Hepatocyte (in vitro differentiated cells): Measurements from ENCODE around the gene GNL2. TPM values are rescaled to one million over a fixed set of nuclear protein-coding genes. Genes with fewer than 3 reads are reported as not detected.

Experiments used
- DNase-seq: peaks from one replicate; pipeline ENCODE4 v3.0.0-alpha.2; 2016; ENCODE audit warnings: low spot score
- H2AFZ ChIP-seq: fragments of 200-600 bp; sonication (generic); 2 replicates; pipeline ENCODE4 v1.6.0; 2016; ENCODE audit warnings: antibody characterized with exemption, mild to moderate bottlenecking
- H3K27ac ChIP-seq: fragments of 200-600 bp; sonication (generic); 2 replicates; pipeline ENCODE4 v1.5.1; 2016; ENCODE audit warnings: mild to moderate bottlenecking
- H3K27me3 ChIP-seq: fragments of 200-600 bp; sonication (generic); 2 replicates; pipeline ENCODE4 v1.6.1; 2016
- H3K36me3 ChIP-seq: fragments of 200-600 bp; sonication (generic); replicated peaks from 2 replicates; pipeline ENCODE4 v1.5.1; 2016; ENCODE audit warnings: low read depth; ENCODE audit not compliant: insufficient read depth
- H3K4me1 ChIP-seq: fragments of 200-600 bp; sonication (generic); 2 replicates; pipeline ENCODE4 v1.5.1; 2016; ENCODE audit warnings: mild to moderate bottlenecking, moderate library complexity; ENCODE audit not compliant: insufficient read depth
- H3K4me2 ChIP-seq: fragments of 200-600 bp; sonication (generic); 2 replicates; pipeline ENCODE4 v1.6.0; 2016
- H3K4me3 ChIP-seq: fragments of 200-600 bp; sonication (generic); 2 replicates; pipeline ENCODE4 v1.5.1; 2016; ENCODE audit warnings: mild to moderate bottlenecking
- H3K79me2 ChIP-seq: fragments of 200-600 bp; sonication (generic); 2 replicates; pipeline ENCODE4 v1.6.0; 2017; ENCODE audit warnings: mild to moderate bottlenecking
- H3K9me2 ChIP-seq: fragments of 200-600 bp; sonication (generic); replicated peaks from 2 replicates; pipeline ENCODE4 v1.6.0; 2017; ENCODE audit warnings: mild to moderate bottlenecking; ENCODE audit not compliant: insufficient read depth
- H3K9me3 ChIP-seq: fragments of 200-600 bp; sonication (generic); 2 replicates; pipeline ENCODE4 v1.5.1; 2016; ENCODE audit warnings: low read depth, mild to moderate bottlenecking
- H4K20me1 ChIP-seq: fragments of 200-600 bp; sonication (generic); 2 replicates; pipeline ENCODE4 v1.6.0; 2016; ENCODE audit warnings: mild to moderate bottlenecking; ENCODE audit not compliant: insufficient read depth, poor library complexity, severe bottlenecking
- CTCF ChIP-seq: fragments of 200-600 bp; sonication (generic); IDR thresholded peaks from 2 replicates; pipeline ENCODE4 v1.5.1; 2016; ENCODE audit warnings: antibody characterized with exemption, mild to moderate bottlenecking; ENCODE audit not compliant: poor library complexity
- EZH2 ChIP-seq: fragments of 200-600 bp; sonication (generic); IDR thresholded peaks from 2 replicates; pipeline ENCODE4 v1.6.1; 2016; ENCODE audit warnings: antibody characterized with exemption, mild to moderate bottlenecking, borderline replicate concordance
- EZH2phosphoT487 ChIP-seq: fragments of 200-600 bp; sonication (generic); IDR thresholded peaks from one replicate; pipeline ENCODE4 v1.6.1; 2018; ENCODE audit warnings: antibody characterized with exemption, mild to moderate bottlenecking, low read depth, moderate library complexity; ENCODE audit not compliant: unreplicated experiment, severe bottlenecking
- WGBS: methylation state at CpG from one replicate; pipeline ENCODE4 v1.1.6; 2016; ENCODE audit warnings: low lambda C conversion rate; ENCODE audit errors: missing lambda C conversion rate; 5-methylcytosine and 5-hydroxymethylcytosine counted together
- polyA plus RNA-seq: library from polyadenylated mRNA; unstranded; fragments of >200 nt; fragmentation: Nextera tagmentation; extraction: Ambion mirVana; gene quantifications from 2 replicates; pipeline ENCODE4 v1.2.1, GENCODE V29; 2016
- total RNA-seq: library from RNA; depleted of rRNA; stranded (reverse); fragments of >200 nt; gene quantifications from 2 replicates; pipeline ENCODE4 v1.2.3, GENCODE V29; 2014

GNL2 gene
- total and polyA plus RNA-seq, 2 experiments from 2014 or later: 47.2 to 51.7 TPM

GRCh38 chr1:37620707-37621106 lies 25.0 kb upstream of the GNL2 start:
- Histone ChIP-seq H3K36me3 (no peaks in the 10 kb centered on the region), H3K9me2 (no peaks in the 10 kb centered on the region), H3K4me1 (no peaks in the 10 kb centered on the region), H3K4me2 (no peak overlapping the region), H3K9me3 (no peaks in the 10 kb centered on the region), H3K27me3 (peaks cover 60% of the 10 kb centered on the region), H3K79me2 (no peaks in the 10 kb centered on the region), H2AFZ (no peak overlapping the region), H3K4me3 (no peak overlapping the region), H3K27ac (no peak overlapping the region), H4K20me1 (no peaks in the 10 kb centered on the region)
- no peak for TF ChIP-seq CTCF
- no peak for TF ChIP-seq EZH2phosphoT487
- no peak for TF ChIP-seq EZH2
- DNase-seq: no peak
- 88% methylated on average over 6 of the region's 6 CpGs for WGBS

- Histone ChIP-seq H4K20me1 (no peaks in the 10 kb centered on the region), H3K27me3 (peaks cover 44% of the 10 kb centered on the region), H3K4me3 (no peak overlapping the region), H2AFZ (no peak overlapping the region), H3K27ac (no peak overlapping the region), H3K9me2 (no peaks in the 10 kb centered on the region), H3K4me1 (no peaks in the 10 kb centered on the region), H3K4me2 (no peak overlapping the region), H3K9me3 (no peaks in the 10 kb centered on the region), H3K79me2 (no peaks in the 10 kb centered on the region), H3K36me3 (no peaks in the 10 kb centered on the region)
- 86% methylated on average over 14 of the region's 14 CpGs for WGBS
- no peak for TF ChIP-seq CTCF
- TF ChIP-seq EZH2phosphoT487: no peak
- no peak for TF ChIP-seq EZH2
- DNase-seq: no peak
These were observed 20.6 kb upstream of the GNL2 start for GRCh38 chr1:37616330-37616729.

- peaks cover 48% of the 10 kb centered on the region for H3K27me3 ChIP-seq
- TF ChIP-seq EZH2 (no peak), CTCF (no peak), EZH2phosphoT487 (no peak)
- no peak for DNase-seq
- H3K79me2 ChIP-seq: no peaks in the 10 kb centered on the region
- no peaks in the 10 kb centered on the region for H3K36me3 ChIP-seq
- no peaks in the 10 kb centered on the region for H3K9me3 ChIP-seq
- 93% methylated on average over 5 of the region's 5 CpGs for WGBS
- no peak overlapping the region for H2AFZ ChIP-seq
- H3K27ac ChIP-seq: no peak overlapping the region
- no peak overlapping the region for H3K4me2 ChIP-seq
- no peak overlapping the region for H3K4me3 ChIP-seq
- H3K9me2 ChIP-seq: no peaks in the 10 kb centered on the region
- no peaks in the 10 kb centered on the region for H4K20me1 ChIP-seq
- no peaks in the 10 kb centered on the region for H3K4me1 ChIP-seq
These were observed 18.4 kb upstream of the GNL2 start for GRCh38 chr1:37614105-37614504.

- peaks cover 48% of the 10 kb centered on the region for H3K27me3 ChIP-seq
- H3K36me3 ChIP-seq: no peaks in the 10 kb centered on the region
- no peak for DNase-seq
- H3K9me2 ChIP-seq: no peaks in the 10 kb centered on the region
- no peaks in the 10 kb centered on the region for H3K9me3 ChIP-seq
- H3K4me2 ChIP-seq: no peak overlapping the region
- H4K20me1 ChIP-seq: no peaks in the 10 kb centered on the region
- no peak overlapping the region for H2AFZ ChIP-seq
- no peak overlapping the region for H3K4me3 ChIP-seq
- TF ChIP-seq EZH2phosphoT487 (no peak), EZH2 (no peak), CTCF (no peak)
- no peak overlapping the region for H3K27ac ChIP-seq
- H3K4me1 ChIP-seq: no peaks in the 10 kb centered on the region
- WGBS: 61% methylated on average over 4 of the region's 4 CpGs
- H3K79me2 ChIP-seq: no peaks in the 10 kb centered on the region
These were observed 16.4 kb upstream of the GNL2 start for GRCh38 chr1:37612186-37612585.
